Activated naive CD8-positive, alpha-beta T cell treated with anti-CD3 and anti-CD28 coated beads for 36 hours (primary cell): ENCODE data around the gene C2CD2. TPM values are rescaled to one million over a fixed set of nuclear protein-coding genes. Genes with fewer than 3 reads are reported as not detected.
"Not testable (repeated sequence)": the region's sequence is repeated elsewhere in the genome, so short reads cannot be mapped to it uniquely, and the experiment has no call there.

ENCODE experiments used
- DNase-seq: peaks from one replicate; pipeline ENCODE4 v3.0.0; 2021
- H3K27ac Mint-ChIP-seq: one replicate; pipeline ENCODE4 v1.8.0; 2022; ENCODE audit warnings: mild to moderate bottlenecking, moderate library complexity, mixed read lengths
- H3K27me3 Mint-ChIP-seq: one replicate; pipeline ENCODE4 v1.8.0; 2022; ENCODE audit warnings: mild to moderate bottlenecking, mixed read lengths
- H3K36me3 Mint-ChIP-seq: one replicate; pipeline ENCODE4 v1.8.0; 2021; ENCODE audit warnings: mild to moderate bottlenecking, mixed read lengths
- H3K4me1 Mint-ChIP-seq: one replicate; pipeline ENCODE4 v1.8.0; 2021; ENCODE audit warnings: mixed read lengths
- H3K4me3 Mint-ChIP-seq: one replicate; pipeline ENCODE4 v1.8.0; 2022; ENCODE audit warnings: mild to moderate bottlenecking, moderate library complexity, mixed read lengths
- H3K9me3 Mint-ChIP-seq: one replicate; pipeline ENCODE4 v1.8.0; 2022; ENCODE audit warnings: mixed read lengths
- total RNA-seq, 2 experiments: library from RNA; stranded (reverse); gene quantifications; one replicate each; pipeline ENCODE4 v1.2.3, GENCODE V29; 2021

C2CD2 gene
- total RNA-seq, 2 experiments from 2014 or later: 6.3 to 7.6 TPM

- peaks cover 5% of the 10 kb centered on the region for H3K27me3 Mint-ChIP-seq
- no peaks in the 10 kb centered on the region for H3K4me1 Mint-ChIP-seq
- DNase-seq: no peak
- H3K27ac Mint-ChIP-seq: no peak overlapping the region
- no peaks in the 10 kb centered on the region for H3K36me3 Mint-ChIP-seq
- H3K4me3 Mint-ChIP-seq: no peak overlapping the region
- H3K9me3 Mint-ChIP-seq: no peaks in the 10 kb centered on the region
Measured at GRCh38 chr21:41967708-41968107, 13.9 kb upstream of the C2CD2 start.

- Mint-ChIP-seq H3K9me3 (no peaks in the 10 kb centered on the region), H3K36me3 (no peaks in the 10 kb centered on the region), H3K4me3 (no peak overlapping the region), H3K4me1 (no peaks in the 10 kb centered on the region), H3K27ac (no peak overlapping the region), H3K27me3 (peaks cover 11% of the 10 kb centered on the region)
- DNase-seq: no peak
Measured at GRCh38 chr21:41966872-41967621, 13.2 kb upstream of the C2CD2 start.

GRCh38 chr21:41966041-41966833, 12.4 kb upstream of the C2CD2 start:
- no peak for DNase-seq
- peaks cover 4% of the 10 kb centered on the region for H3K4me1 Mint-ChIP-seq
- H3K27ac Mint-ChIP-seq: no peak overlapping the region
- no peaks in the 10 kb centered on the region for H3K36me3 Mint-ChIP-seq
- peaks cover 19% of the 10 kb centered on the region for H3K27me3 Mint-ChIP-seq
- H3K9me3 Mint-ChIP-seq: no peaks in the 10 kb centered on the region
- H3K4me3 Mint-ChIP-seq: no peak overlapping the region

- Mint-ChIP-seq H3K9me3 (no peaks in the 10 kb centered on the region), H3K36me3 (no peaks in the 10 kb centered on the region), H3K4me1 (peaks cover 6% of the 10 kb centered on the region), H3K27me3 (peaks cover 22% of the 10 kb centered on the region), H3K4me3 (no peak overlapping the region), H3K27ac (no peak overlapping the region)
- DNase-seq: no peak
Measured at GRCh38 chr21:41965461-41966013, 11.7 kb upstream of the C2CD2 start.

GRCh38 chr21:41965045-41965444, 11.2 kb upstream of the C2CD2 start:
- H3K27ac Mint-ChIP-seq: no peak overlapping the region
- DNase-seq: no peak
- H3K4me1 Mint-ChIP-seq: peaks cover 6% of the 10 kb centered on the region
- no peaks in the 10 kb centered on the region for H3K36me3 Mint-ChIP-seq
- no peaks in the 10 kb centered on the region for H3K9me3 Mint-ChIP-seq
- H3K27me3 Mint-ChIP-seq: peaks cover 22% of the 10 kb centered on the region
- H3K4me3 Mint-ChIP-seq: no peak overlapping the region

- H3K9me3 Mint-ChIP-seq: no peaks in the 10 kb centered on the region
Measured at GRCh38 chr21:41964171-41964570, 10.4 kb upstream of the C2CD2 start.

GRCh38 chr21:41962425-41962966, 8.7 kb upstream of the C2CD2 start:
- Mint-ChIP-seq H3K4me1 (peaks cover 6% of the 10 kb centered on the region), H3K27ac (no peak overlapping the region), H3K27me3 (peaks cover 22% of the 10 kb centered on the region), H3K4me3 (no peak overlapping the region), H3K9me3 (no peaks in the 10 kb centered on the region), H3K36me3 (no peaks in the 10 kb centered on the region)
- no peak for DNase-seq

More at GRCh38 chr21:41964171-41964570, 10.4 kb upstream of the C2CD2 start:
- DNase-seq: no peak
- no peak overlapping the region for H3K27ac Mint-ChIP-seq
- no peak overlapping the region for H3K4me3 Mint-ChIP-seq
- peaks cover 6% of the 10 kb centered on the region for H3K4me1 Mint-ChIP-seq
- H3K27me3 Mint-ChIP-seq: peaks cover 22% of the 10 kb centered on the region
- H3K36me3 Mint-ChIP-seq: no peaks in the 10 kb centered on the region

GRCh38 chr21:41961753-41962152, 7.9 kb upstream of the C2CD2 start:
- Mint-ChIP-seq H3K36me3 (no peaks in the 10 kb centered on the region), H3K4me3 (no peak overlapping the region), H3K4me1 (peaks cover 6% of the 10 kb centered on the region), H3K27ac (no peak overlapping the region), H3K9me3 (no peaks in the 10 kb centered on the region), H3K27me3 (peaks cover 22% of the 10 kb centered on the region)
- no peak for DNase-seq

- H3K4me3 Mint-ChIP-seq: no peak overlapping the region
- no peaks in the 10 kb centered on the region for H3K36me3 Mint-ChIP-seq
- DNase-seq: no peak
- peaks cover 6% of the 10 kb centered on the region for H3K4me1 Mint-ChIP-seq
- H3K27me3 Mint-ChIP-seq: peaks cover 22% of the 10 kb centered on the region
- no peak overlapping the region for H3K27ac Mint-ChIP-seq
- no peaks in the 10 kb centered on the region for H3K9me3 Mint-ChIP-seq
Measured at GRCh38 chr21:41961282-41961701, 7.5 kb upstream of the C2CD2 start.

GRCh38 chr21:41960386-41960785, 6.6 kb upstream of the C2CD2 start:
- H3K9me3 Mint-ChIP-seq: no peaks in the 10 kb centered on the region
- H3K36me3 Mint-ChIP-seq: no peaks in the 10 kb centered on the region
- H3K27me3 Mint-ChIP-seq: peaks cover 25% of the 10 kb centered on the region
- no peak overlapping the region for H3K27ac Mint-ChIP-seq
- no peak for DNase-seq
- H3K4me1 Mint-ChIP-seq: peaks cover 6% of the 10 kb centered on the region
- H3K4me3 Mint-ChIP-seq: peak overlapping the region; percentile 29

GRCh38 chr21:41959697-41960096, 5.9 kb upstream of the C2CD2 start:
- not testable (repeated sequence) for H3K4me1 Mint-ChIP-seq, H3K4me3 Mint-ChIP-seq, DNase-seq, H3K9me3 Mint-ChIP-seq, H3K27ac Mint-ChIP-seq, H3K36me3 Mint-ChIP-seq
- H3K27me3 Mint-ChIP-seq: peaks cover 25% of the 10 kb centered on the region

- H3K4me1 Mint-ChIP-seq: peaks cover 9% of the 10 kb centered on the region
- H3K36me3 Mint-ChIP-seq: no peaks in the 10 kb centered on the region
- H3K4me3 Mint-ChIP-seq: no peak overlapping the region
- no peak overlapping the region for H3K27ac Mint-ChIP-seq
- no peaks in the 10 kb centered on the region for H3K9me3 Mint-ChIP-seq
- peaks cover 25% of the 10 kb centered on the region for H3K27me3 Mint-ChIP-seq
- DNase-seq: no peak
Measured at GRCh38 chr21:41958886-41959563, 5.2 kb upstream of the C2CD2 start.

- H3K4me1 Mint-ChIP-seq: peaks cover 9% of the 10 kb centered on the region
- H3K27ac Mint-ChIP-seq: no peak overlapping the region
- DNase-seq: no peak
- H3K27me3 Mint-ChIP-seq: peaks cover 25% of the 10 kb centered on the region
- no peaks in the 10 kb centered on the region for H3K36me3 Mint-ChIP-seq
- H3K9me3 Mint-ChIP-seq: no peaks in the 10 kb centered on the region
- no peak overlapping the region for H3K4me3 Mint-ChIP-seq
Measured at GRCh38 chr21:41957991-41958766, 4.4 kb upstream of the C2CD2 start.
